SK-N-SH treated with all-trans-retinoic acid at 6 μM for 48 hours (cell line): ENCODE data around the gene SLC25A26.

ENCODE experiments used
- ARNTL ChIP-seq: fragments of 450-650 bp; formaldehyde crosslinking; IDR thresholded peaks from 2 replicates; pipeline ENCODE4 v1.5.0; 2020; ENCODE audit warnings: low read depth, mild to moderate bottlenecking, moderate library complexity, borderline replicate concordance
- CSDC2 ChIP-seq: fragments of 250-450 bp; sonication (Bioruptor Pico); IDR thresholded peaks from 2 replicates; pipeline ENCODE4 v1.5.0; 2020; ENCODE audit warnings: mild to moderate bottlenecking, moderate library complexity
- ESRRG ChIP-seq: fragments of 250-450 bp; sonication (Bioruptor Pico); IDR thresholded peaks from 2 replicates; pipeline ENCODE4 v1.6.1; 2021; ENCODE audit warnings: mild to moderate bottlenecking
- GLIS3 ChIP-seq: fragments of 250-450 bp; sonication (Bioruptor Pico); IDR thresholded peaks from 2 replicates; pipeline ENCODE4 v1.5.0; 2020; ENCODE audit warnings: mild to moderate bottlenecking, moderate library complexity
- ISL1 ChIP-seq: fragments of 250-450 bp; sonication (Bioruptor Pico); IDR thresholded peaks from 2 replicates; pipeline ENCODE4 v2.1.2; 2022; ENCODE audit warnings: mild to moderate bottlenecking, moderate library complexity
- OSR1 ChIP-seq: fragments of 250-450 bp; sonication (Bioruptor Pico); IDR thresholded peaks from 2 replicates; pipeline ENCODE4 v1.8.0; 2022; ENCODE audit warnings: moderate library complexity, mild to moderate bottlenecking, inconsistent platforms
- PPARA ChIP-seq: fragments of 250-450 bp; sonication (Bioruptor Pico); IDR thresholded peaks from 2 replicates; pipeline ENCODE4 v1.5.0; 2020; ENCODE audit warnings: mild to moderate bottlenecking, borderline replicate concordance
- TCF4 ChIP-seq: fragments of 250-450 bp; sonication (Bioruptor Pico); IDR thresholded peaks from 2 replicates; pipeline ENCODE4 v1.8.0; 2021; ENCODE audit warnings: mild to moderate bottlenecking, moderate library complexity, borderline replicate concordance
- TOX ChIP-seq: fragments of 250-450 bp; sonication (Bioruptor Pico); IDR thresholded peaks from 2 replicates; pipeline ENCODE4 v1.8.0; 2021; ENCODE audit warnings: mild to moderate bottlenecking, moderate library complexity, borderline replicate concordance
- ZFP3 ChIP-seq: fragments of 250-450 bp; sonication (Bioruptor Pico); IDR thresholded peaks from 2 replicates; pipeline ENCODE4 v1.5.0; 2020; ENCODE audit warnings: mild to moderate bottlenecking, moderate library complexity
- ZFP30 ChIP-seq: fragments of 450-650 bp; formaldehyde crosslinking; IDR thresholded peaks from 2 replicates; pipeline ENCODE4 v1.5.0; 2022; ENCODE audit warnings: mild to moderate bottlenecking, moderate library complexity
- ZNF8 ChIP-seq: fragments of 450-650 bp; formaldehyde crosslinking; IDR thresholded peaks from 2 replicates; pipeline ENCODE4 v1.5.0; 2020; ENCODE audit warnings: mild to moderate bottlenecking, moderate library complexity
- TF ChIP-seq, protein P1 (sequence below): fragments of 250-450 bp; sonication (Bioruptor Pico); IDR thresholded peaks from 2 replicates; pipeline ENCODE4 v1.5.1; 2020; ENCODE audit warnings: low read depth, mild to moderate bottlenecking, moderate library complexity
- TF ChIP-seq, protein P2 (sequence below): fragments of 250-450 bp; sonication (Bioruptor Pico); IDR thresholded peaks from 2 replicates; pipeline ENCODE4 v1.5.0; 2020; ENCODE audit warnings: mild to moderate bottlenecking, moderate library complexity

DNA sequence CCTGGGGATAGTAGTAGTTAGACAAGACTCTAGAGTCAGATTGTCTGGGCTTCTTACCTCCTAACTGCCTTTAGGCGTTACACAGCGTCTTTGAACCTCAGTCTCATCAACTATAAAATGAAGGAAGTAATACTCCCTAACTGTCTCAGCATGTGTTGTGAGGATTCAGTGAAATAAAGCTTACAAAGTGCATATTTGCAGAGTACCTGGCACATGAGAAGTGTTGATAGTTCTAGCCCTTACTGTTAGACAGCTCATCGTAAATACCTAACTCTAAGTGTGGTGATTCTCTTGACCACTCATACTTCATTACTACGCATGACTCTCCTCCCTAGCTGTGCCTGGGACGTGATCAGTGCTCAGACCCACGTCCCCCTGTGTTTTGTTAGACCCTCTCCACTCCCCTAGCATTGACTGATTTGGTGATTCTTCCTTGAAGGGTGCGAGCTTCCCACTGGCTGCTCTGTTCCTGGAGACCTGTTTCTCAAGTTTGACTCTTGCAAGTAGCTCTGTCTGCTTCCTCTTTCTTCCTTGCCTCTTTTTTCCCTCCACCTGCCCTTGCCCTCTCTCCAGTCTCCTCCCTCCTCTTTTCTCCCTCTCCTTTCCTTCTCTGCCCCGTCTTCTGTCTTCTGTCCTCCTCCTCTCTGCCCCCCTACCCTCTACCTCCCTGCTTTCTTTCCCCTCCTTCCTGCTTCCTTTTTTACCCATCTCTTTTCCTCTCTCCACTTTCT is 124.2 kb downstream of the SLC25A26 start:
- no peak for TF ChIP-seq ESRRG
- no peak for TF ChIP-seq ZNF8 (CRISPR knock-in tag)
- TF ChIP-seq, protein P1, sequence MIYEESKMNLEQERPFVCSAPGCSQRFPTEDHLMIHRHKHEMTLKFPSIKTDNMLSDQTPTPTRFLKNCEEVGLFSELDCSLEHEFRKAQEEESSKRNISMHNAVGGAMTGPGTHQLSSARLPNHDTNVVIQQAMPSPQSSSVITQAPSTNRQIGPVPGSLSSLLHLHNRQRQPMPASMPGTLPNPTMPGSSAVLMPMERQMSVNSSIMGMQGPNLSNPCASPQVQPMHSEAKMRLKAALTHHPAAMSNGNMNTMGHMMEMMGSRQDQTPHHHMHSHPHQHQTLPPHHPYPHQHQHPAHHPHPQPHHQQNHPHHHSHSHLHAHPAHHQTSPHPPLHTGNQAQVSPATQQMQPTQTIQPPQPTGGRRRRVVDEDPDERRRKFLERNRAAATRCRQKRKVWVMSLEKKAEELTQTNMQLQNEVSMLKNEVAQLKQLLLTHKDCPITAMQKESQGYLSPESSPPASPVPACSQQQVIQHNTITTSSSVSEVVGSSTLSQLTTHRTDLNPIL (CRISPR knock-in tag), result no peak
- TF ChIP-seq ISL1 (CRISPR knock-in tag), result no peak
- no peak for TF ChIP-seq ZFP30
- no peak for TF ChIP-seq GLIS3 (CRISPR knock-in tag)
- no peak for TF ChIP-seq TCF4 (CRISPR knock-in tag)
- TF ChIP-seq CSDC2 (CRISPR knock-in tag), result no peak
- no peak for TF ChIP-seq PPARA (CRISPR knock-in tag)
- TF ChIP-seq ARNTL (CRISPR knock-in tag), result no peak
- no peak for TF ChIP-seq OSR1 (CRISPR knock-in tag)
- TF ChIP-seq ZFP3 (CRISPR knock-in tag), result no peak
- TF ChIP-seq, protein P2, sequence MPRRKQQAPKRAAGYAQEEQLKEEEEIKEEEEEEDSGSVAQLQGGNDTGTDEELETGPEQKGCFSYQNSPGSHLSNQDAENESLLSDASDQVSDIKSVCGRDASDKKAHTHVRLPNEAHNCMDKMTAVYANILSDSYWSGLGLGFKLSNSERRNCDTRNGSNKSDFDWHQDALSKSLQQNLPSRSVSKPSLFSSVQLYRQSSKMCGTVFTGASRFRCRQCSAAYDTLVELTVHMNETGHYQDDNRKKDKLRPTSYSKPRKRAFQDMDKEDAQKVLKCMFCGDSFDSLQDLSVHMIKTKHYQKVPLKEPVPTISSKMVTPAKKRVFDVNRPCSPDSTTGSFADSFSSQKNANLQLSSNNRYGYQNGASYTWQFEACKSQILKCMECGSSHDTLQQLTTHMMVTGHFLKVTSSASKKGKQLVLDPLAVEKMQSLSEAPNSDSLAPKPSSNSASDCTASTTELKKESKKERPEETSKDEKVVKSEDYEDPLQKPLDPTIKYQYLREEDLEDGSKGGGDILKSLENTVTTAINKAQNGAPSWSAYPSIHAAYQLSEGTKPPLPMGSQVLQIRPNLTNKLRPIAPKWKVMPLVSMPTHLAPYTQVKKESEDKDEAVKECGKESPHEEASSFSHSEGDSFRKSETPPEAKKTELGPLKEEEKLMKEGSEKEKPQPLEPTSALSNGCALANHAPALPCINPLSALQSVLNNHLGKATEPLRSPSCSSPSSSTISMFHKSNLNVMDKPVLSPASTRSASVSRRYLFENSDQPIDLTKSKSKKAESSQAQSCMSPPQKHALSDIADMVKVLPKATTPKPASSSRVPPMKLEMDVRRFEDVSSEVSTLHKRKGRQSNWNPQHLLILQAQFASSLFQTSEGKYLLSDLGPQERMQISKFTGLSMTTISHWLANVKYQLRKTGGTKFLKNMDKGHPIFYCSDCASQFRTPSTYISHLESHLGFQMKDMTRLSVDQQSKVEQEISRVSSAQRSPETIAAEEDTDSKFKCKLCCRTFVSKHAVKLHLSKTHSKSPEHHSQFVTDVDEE (CRISPR knock-in tag), result no peak
- TF ChIP-seq TOX (CRISPR knock-in tag), result no peak
